ENCODE measurements around the gene TYRP1.

The TYRP1 gene

DNA sequence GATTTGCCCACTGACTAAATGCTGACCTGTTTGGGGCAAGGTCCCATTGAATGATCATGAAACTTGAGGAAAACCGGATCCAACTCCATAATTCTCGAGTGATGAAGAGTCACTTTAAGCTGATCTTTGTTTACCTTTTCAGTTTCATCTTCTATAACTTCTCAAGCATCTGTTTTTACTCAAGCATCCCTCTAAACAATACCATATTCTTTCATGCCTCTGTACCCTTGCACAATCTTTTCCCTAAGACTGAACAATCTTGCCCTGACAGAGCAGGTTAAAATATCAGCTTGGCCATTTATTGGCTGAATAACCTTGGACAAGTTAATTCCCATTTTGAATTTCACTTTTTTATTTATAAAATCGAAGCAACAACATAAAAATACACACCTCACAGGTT, 39.8 kb downstream of the TYRP1 start:
- DNase-seq (ENCODE audit: low read depth) = no peak

DNA sequence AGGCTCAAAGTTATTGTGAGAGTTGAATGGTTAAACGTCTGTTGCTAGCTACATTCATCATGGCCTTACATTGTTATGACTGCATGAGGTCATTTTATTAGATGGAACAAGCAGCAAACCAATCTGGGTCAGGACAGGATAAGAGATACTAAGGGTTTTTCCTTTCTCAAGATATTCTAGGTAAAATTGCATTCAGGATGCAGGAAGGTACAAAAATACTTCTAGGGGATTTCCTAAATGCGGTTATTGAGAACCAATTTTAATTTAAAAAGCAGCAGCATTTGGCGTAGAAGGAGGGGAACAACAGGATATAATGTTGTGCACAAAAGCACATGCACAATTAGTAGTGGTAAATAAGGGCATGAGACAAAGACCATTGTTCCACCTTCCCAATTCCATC, 42.5 kb downstream of the TYRP1 start:
- DNase-seq (ENCODE audit: low read depth) = no peak

DNA sequence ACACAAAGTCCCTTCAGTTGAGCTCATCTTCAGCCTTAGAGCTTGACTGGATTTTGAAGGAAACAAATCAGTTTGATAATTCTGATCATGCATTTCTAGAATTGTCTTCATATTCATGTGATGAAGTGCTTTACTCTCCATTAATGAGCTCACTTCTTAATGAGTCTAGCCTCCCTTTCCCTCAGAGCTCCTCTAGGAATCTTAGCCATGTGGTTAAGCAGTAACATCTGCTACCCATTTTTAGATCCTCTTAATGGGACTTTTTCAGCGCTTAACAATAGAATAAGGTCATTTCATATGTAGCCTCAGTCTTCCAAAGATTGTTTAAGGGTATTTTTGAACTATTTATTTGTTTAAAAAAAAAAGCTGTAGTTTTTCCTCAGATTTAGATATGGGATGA, 44.7 kb downstream of the TYRP1 start:
- DNase-seq (ENCODE audit: low read depth) = no peak

DNA sequence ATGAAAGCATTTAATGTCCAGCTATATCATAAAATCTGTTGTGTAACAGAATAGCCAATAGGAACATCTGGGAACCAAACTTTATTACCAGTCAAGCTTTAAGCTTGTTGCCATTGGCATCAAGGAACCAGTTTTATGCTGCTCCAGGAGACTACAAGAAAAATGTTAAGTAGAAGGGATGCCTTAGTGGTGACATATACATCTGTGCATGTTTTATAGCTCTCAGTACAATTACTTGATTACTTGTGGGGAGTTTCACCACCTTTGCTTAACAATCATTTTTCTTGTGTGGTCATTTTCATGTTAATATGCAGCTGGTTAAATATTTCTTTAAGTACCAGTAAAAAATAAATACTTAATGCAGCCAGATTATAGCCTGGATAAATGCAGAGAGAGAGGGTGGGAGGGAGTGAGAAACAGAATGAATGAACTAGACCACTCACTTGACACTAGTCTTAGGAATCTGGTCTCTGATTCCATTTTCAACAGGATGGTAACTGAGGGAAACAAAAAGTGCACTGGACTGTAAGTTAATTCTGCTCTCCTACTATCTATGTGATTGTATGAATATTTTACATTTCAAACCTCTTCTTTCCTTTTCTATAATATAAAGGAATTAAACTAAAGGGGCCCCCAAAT, 45.9 kb downstream of the TYRP1 start:
- DNase-seq (ENCODE audit: low read depth) = no peak

DNA sequence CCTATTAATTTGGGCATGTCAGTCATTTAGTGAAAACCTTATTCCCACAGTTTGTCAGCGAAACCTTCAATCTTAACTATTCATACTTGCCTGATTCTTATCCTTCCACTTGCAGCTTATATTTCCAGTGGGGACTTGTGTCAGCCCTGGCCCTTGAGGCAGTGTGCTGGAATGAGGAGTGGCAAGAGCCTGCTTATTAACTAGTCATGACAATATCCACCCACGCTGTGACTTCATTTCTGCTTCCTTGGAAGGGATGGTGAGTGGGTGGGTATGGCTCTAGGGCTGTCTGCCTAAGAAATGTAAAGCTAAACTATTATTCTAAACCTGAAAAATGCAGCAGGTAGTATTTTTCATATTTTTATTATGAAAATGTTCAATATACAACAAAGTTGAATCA, 47.7 kb downstream of the TYRP1 start:
- no peak for DNase-seq (ENCODE audit: low read depth)

DNA sequence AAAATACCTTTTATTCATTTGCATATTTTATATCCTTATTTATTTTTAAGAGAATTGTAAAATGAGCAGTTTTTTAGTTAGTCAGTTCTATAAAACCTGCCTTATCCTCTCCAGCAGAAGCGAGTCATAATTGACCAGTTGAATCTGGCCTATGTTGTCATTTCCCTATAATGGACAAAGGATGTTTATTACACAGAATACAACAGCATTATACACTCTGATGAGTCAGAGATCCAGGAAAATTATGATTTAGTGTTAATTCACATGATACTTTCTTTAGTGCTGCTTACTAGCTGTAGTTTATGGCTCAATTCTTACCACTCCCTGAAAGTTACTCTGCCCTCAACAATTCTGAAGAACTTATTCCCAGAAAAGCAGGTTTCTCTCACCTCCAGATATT, 54.8 kb downstream of the TYRP1 start:
- no peak for DNase-seq (ENCODE audit: low read depth)

DNA sequence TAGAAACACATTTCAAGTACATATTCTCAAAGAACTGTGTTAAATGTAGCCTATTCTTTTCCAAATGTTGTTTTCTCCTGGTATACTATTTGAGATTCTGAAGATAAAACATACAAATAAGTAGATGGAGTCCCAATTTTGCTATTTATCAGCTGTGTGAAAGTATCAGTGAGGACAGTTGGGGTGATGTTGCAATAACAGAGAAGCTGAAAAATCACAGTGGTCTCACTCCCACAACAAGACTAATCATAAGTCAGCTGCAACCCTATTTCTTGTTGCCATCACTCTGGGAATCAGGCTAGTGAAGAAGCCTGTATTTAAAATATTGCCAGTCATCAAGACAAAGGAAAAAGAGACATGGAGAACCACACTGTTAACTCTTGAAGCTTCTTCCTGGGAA, 55.8 kb downstream of the TYRP1 start:
- DNase-seq (ENCODE audit: low read depth) = no peak

DNA sequence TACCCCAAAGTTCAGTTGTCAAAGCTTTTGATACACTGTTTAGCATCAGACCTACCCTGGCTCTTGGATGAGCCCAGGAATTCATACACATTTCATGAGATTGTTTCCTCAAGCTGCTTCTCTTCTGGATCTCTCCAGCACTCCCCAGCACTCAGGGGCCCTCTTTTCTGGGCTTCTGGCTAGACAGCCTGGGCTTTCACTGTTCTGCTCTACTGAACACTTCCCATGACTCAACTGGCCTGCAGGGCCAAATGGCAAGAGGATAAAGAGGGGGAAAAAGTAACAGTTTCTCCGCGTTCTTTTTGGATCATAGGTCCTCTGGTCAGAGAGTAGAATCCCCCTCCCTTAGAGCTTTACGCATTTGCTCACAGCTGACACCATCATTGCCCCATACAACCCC, 60.7 kb downstream of the TYRP1 start:
- DNase-seq (ENCODE audit: low read depth) = no peak

DNA sequence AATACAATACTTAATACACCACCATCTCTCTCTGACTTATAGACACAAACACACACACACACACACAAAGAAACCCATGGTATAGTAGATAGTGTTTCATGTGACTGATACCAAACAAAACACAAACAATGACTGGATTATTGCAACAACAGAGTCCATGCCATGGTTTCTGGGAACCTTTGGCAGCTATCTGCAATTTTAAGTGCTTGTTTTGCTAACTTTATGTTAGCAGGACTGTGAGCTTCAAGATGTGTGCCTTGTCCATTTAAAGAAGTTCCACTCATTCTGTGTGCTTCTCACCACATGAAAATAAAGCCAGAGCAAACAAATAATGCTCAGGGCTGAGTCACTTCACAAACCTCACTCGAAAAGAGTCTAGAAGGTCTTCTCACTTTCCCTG, 66.6 kb downstream of the TYRP1 start:
- DNase-seq (ENCODE audit: low read depth) = no peak
